HL-60 (cell line): ENCODE results near the gene CYP4B1.

Source experiments
- DNase-seq, 2 experiments: peaks; one replicate each; pipeline ENCODE4 v3.0.0-alpha.2; 2010 to 2020; ENCODE audit warnings: low read depth in 1 of 2, low spot score in 1 of 2
- H3K27ac ChIP-seq: fragments of 250-450 bp; sonication (Bioruptor Pico); replicated peaks from 2 replicates; pipeline ENCODE4 v1.5.1; 2020; ENCODE audit warnings: mild to moderate bottlenecking, moderate library complexity
- H3K27me3 ChIP-seq: fragments of 250-450 bp; sonication (Bioruptor Pico); 2 replicates; pipeline ENCODE4 v1.5.1; 2021; ENCODE audit warnings: mild to moderate bottlenecking, moderate library complexity; ENCODE audit not compliant: insufficient read depth, poor library complexity, severe bottlenecking
- H3K4me3 ChIP-seq: replicated peaks from 2 replicates; pipeline ENCODE4 v1.5.1; 2011; ENCODE audit warnings: mild to moderate bottlenecking, control low read depth, low read length; ENCODE audit not compliant: insufficient read depth
- GABPA ChIP-seq: IDR thresholded peaks from 2 replicates; pipeline ENCODE4 v1.6.1; 2012; ENCODE audit warnings: low read depth
- POLR2AphosphoS5 ChIP-seq: IDR thresholded peaks from 2 replicates; pipeline ENCODE4 v1.6.1; 2012; ENCODE audit warnings: low read depth
- SPI1 ChIP-seq: IDR thresholded peaks from 2 replicates; pipeline ENCODE4 v1.6.1; 2012; ENCODE audit warnings: low read depth, mild to moderate bottlenecking, borderline replicate concordance
- TF ChIP-seq, protein P1 (sequence below): IDR thresholded peaks from 2 replicates; pipeline ENCODE4 v1.6.1; 2012; ENCODE audit warnings: low read depth; ENCODE audit not compliant: insufficient replicate concordance
- TF ChIP-seq, protein P2 (sequence below): IDR thresholded peaks from one replicate; pipeline ENCODE4 v1.5.1; 2011; ENCODE audit warnings: low read length, control low read depth, inconsistent platforms; ENCODE audit not compliant: insufficient read depth

CYP4B1 gene

GRCh38 chr1:46819335-46819734 is 20.5 kb downstream of the CYP4B1 start:
- no peak for TF ChIP-seq GABPA
- TF ChIP-seq POLR2AphosphoS5, result no peak
- TF ChIP-seq, protein P1, sequence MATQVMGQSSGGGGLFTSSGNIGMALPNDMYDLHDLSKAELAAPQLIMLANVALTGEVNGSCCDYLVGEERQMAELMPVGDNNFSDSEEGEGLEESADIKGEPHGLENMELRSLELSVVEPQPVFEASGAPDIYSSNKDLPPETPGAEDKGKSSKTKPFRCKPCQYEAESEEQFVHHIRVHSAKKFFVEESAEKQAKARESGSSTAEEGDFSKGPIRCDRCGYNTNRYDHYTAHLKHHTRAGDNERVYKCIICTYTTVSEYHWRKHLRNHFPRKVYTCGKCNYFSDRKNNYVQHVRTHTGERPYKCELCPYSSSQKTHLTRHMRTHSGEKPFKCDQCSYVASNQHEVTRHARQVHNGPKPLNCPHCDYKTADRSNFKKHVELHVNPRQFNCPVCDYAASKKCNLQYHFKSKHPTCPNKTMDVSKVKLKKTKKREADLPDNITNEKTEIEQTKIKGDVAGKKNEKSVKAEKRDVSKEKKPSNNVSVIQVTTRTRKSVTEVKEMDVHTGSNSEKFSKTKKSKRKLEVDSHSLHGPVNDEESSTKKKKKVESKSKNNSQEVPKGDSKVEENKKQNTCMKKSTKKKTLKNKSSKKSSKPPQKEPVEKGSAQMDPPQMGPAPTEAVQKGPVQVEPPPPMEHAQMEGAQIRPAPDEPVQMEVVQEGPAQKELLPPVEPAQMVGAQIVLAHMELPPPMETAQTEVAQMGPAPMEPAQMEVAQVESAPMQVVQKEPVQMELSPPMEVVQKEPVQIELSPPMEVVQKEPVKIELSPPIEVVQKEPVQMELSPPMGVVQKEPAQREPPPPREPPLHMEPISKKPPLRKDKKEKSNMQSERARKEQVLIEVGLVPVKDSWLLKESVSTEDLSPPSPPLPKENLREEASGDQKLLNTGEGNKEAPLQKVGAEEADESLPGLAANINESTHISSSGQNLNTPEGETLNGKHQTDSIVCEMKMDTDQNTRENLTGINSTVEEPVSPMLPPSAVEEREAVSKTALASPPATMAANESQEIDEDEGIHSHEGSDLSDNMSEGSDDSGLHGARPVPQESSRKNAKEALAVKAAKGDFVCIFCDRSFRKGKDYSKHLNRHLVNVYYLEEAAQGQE, result no peak
- TF ChIP-seq, protein P2, sequence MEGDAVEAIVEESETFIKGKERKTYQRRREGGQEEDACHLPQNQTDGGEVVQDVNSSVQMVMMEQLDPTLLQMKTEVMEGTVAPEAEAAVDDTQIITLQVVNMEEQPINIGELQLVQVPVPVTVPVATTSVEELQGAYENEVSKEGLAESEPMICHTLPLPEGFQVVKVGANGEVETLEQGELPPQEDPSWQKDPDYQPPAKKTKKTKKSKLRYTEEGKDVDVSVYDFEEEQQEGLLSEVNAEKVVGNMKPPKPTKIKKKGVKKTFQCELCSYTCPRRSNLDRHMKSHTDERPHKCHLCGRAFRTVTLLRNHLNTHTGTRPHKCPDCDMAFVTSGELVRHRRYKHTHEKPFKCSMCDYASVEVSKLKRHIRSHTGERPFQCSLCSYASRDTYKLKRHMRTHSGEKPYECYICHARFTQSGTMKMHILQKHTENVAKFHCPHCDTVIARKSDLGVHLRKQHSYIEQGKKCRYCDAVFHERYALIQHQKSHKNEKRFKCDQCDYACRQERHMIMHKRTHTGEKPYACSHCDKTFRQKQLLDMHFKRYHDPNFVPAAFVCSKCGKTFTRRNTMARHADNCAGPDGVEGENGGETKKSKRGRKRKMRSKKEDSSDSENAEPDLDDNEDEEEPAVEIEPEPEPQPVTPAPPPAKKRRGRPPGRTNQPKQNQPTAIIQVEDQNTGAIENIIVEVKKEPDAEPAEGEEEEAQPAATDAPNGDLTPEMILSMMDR, result no peak
- no peak for TF ChIP-seq SPI1
- H3K4me3 ChIP-seq, result no peak overlapping the region
- DNase-seq, result no peak
- no peaks in the 10 kb centered on the region for H3K27me3 ChIP-seq
- no peak overlapping the region for H3K27ac ChIP-seq

DNA sequence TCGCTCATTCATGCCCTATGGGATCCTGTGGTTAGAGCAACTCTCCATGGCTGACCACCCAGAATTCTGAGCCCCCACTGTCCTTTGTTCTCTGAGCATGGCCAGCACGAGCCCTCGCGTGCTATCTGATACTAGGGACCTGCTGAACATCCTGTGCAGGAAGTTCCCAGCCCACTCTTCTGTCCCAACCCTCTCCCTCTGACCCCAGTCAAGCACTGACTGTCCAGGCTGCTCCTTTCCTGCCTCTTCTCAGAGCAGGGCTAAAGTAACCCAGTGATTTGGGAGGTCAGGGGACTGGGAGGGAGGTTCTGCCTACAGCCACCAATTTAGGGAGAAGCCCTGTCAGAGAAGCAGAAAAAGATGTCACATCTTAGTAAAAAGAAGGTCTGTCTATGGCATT is 21.2 kb downstream of the CYP4B1 start:
- peaks cover 2% of the 10 kb centered on the region for H3K27me3 ChIP-seq
- TF ChIP-seq, protein P1, result no peak
- TF ChIP-seq POLR2AphosphoS5 (no peak), GABPA (no peak), SPI1 (no peak)
- H3K27ac ChIP-seq, result no peak overlapping the region
- H3K4me3 ChIP-seq, result no peak overlapping the region
- no peak for DNase-seq

- DNase-seq, result no peak
- TF ChIP-seq, protein P1, result no peak
- TF ChIP-seq SPI1 (no peak), GABPA (no peak), POLR2AphosphoS5 (no peak)
- TF ChIP-seq, protein P2, result no peak
These were observed 21.8 kb downstream of the CYP4B1 start for GRCh38 chr1:46820560-46821060.

More at GRCh38 chr1:46820560-46821060, 21.8 kb downstream of the CYP4B1 start:
- Histone ChIP-seq H3K4me3 (no peak overlapping the region), H3K27ac (no peak overlapping the region), H3K27me3 (peaks cover 2% of the 10 kb centered on the region)
